Effector memory CD4-positive, alpha-beta T cell (primary cell): Measurements from ENCODE around the gene ERVV-1.
A peak's percentile ranks its signal among the peaks of the same experiment; 100 is the strongest.
"Not testable (repeated sequence)": the region's sequence is repeated elsewhere in the genome, so short reads cannot be mapped to it uniquely, and the experiment has no call there.

Source experiments
- DNase-seq, 3 donors: peaks; one replicate each; pipeline ENCODE4 v3.0.0-alpha.2; 2020
- H3K27ac ChIP-seq: 2 replicates; pipeline ENCODE4 v1.7.0; 2013; ENCODE audit warnings: mild to moderate bottlenecking, low read length, moderate library complexity; ENCODE audit not compliant: insufficient read depth, poor library complexity, severe bottlenecking
- H3K27me3 ChIP-seq: replicated peaks from 2 replicates; pipeline ENCODE4 v1.7.0; 2013; ENCODE audit warnings: mild to moderate bottlenecking, low read length; ENCODE audit not compliant: insufficient read depth, control insufficient read depth, poor library complexity, severe bottlenecking
- H3K36me3 ChIP-seq: 2 replicates; pipeline ENCODE4 v1.7.0; 2013; ENCODE audit warnings: mild to moderate bottlenecking, low read length, moderate library complexity; ENCODE audit not compliant: control insufficient read depth, insufficient read depth
- H3K4me1 ChIP-seq: 2 replicates; pipeline ENCODE4 v1.7.0; 2013; ENCODE audit warnings: low read length, mild to moderate bottlenecking; ENCODE audit not compliant: control insufficient read depth, insufficient read depth, poor library complexity, severe bottlenecking
- H3K4me3 ChIP-seq: 2 replicates; pipeline ENCODE4 v1.7.0; 2013; ENCODE audit warnings: low read length, low read depth, mild to moderate bottlenecking; ENCODE audit not compliant: insufficient read depth, poor library complexity, severe bottlenecking
- H3K9me3 ChIP-seq: 2 replicates; pipeline ENCODE4 v1.7.0; 2013; ENCODE audit warnings: mild to moderate bottlenecking, low read length, moderate library complexity; ENCODE audit not compliant: control insufficient read depth

Gene ERVV-1

GRCh38 chr19:53015159-53015558, 1.4 kb downstream of the ERVV-1 start:
- H3K9me3 ChIP-seq = no peaks in the 10 kb centered on the region
- no peak overlapping the region for H3K4me3 ChIP-seq
- H3K27me3 ChIP-seq = no peaks in the 10 kb centered on the region
- H3K27ac ChIP-seq = no peak overlapping the region
- DNase-seq = no peak
- no peaks in the 10 kb centered on the region for H3K36me3 ChIP-seq
- H3K4me1 ChIP-seq = no peaks in the 10 kb centered on the region

GRCh38 chr19:53015730-53016129, 2.0 kb downstream of the ERVV-1 start:
- Histone ChIP-seq H3K4me1 (no peaks in the 10 kb centered on the region), H3K36me3 (no peaks in the 10 kb centered on the region), H3K27ac (no peak overlapping the region), H3K4me3 (no peak overlapping the region), H3K27me3 (no peaks in the 10 kb centered on the region), H3K9me3 (no peaks in the 10 kb centered on the region)
- no peak for DNase-seq

- no peak for DNase-seq
- Histone ChIP-seq H3K4me3 (no peak overlapping the region), H3K4me1 (no peaks in the 10 kb centered on the region), H3K36me3 (no peaks in the 10 kb centered on the region), H3K9me3 (no peaks in the 10 kb centered on the region), H3K27me3 (no peaks in the 10 kb centered on the region), H3K27ac (no peak overlapping the region)
Observed at GRCh38 chr19:53019684-53020083, 6.0 kb downstream of the ERVV-1 start.

- not testable (repeated sequence) for H3K27me3 ChIP-seq, H3K27ac ChIP-seq, H3K4me1 ChIP-seq, DNase-seq, H3K36me3 ChIP-seq, H3K9me3 ChIP-seq, H3K4me3 ChIP-seq
Observed at GRCh38 chr19:53028306-53028705, 14.6 kb downstream of the ERVV-1 start.

GRCh38 chr19:53034054-53034453, 20.3 kb downstream of the ERVV-1 start:
- H3K27me3 ChIP-seq = no peaks in the 10 kb centered on the region
- H3K4me3 ChIP-seq = no peak overlapping the region
- H3K4me1 ChIP-seq = no peaks in the 10 kb centered on the region
- no peaks in the 10 kb centered on the region for H3K36me3 ChIP-seq
- no peak for DNase-seq
- no peak overlapping the region for H3K27ac ChIP-seq
- peaks cover 5% of the 10 kb centered on the region for H3K9me3 ChIP-seq

- Histone ChIP-seq H3K4me1 (no peaks in the 10 kb centered on the region), H3K27me3 (no peaks in the 10 kb centered on the region), H3K4me3 (no peak overlapping the region), H3K27ac (no peak overlapping the region), H3K9me3 (peaks cover 5% of the 10 kb centered on the region), H3K36me3 (no peaks in the 10 kb centered on the region)
- DNase-seq = no peak
Observed at GRCh38 chr19:53034948-53035675, 21.4 kb downstream of the ERVV-1 start.

- H3K9me3 ChIP-seq = peaks cover 5% of the 10 kb centered on the region
- no peak overlapping the region for H3K27ac ChIP-seq
- no peaks in the 10 kb centered on the region for H3K27me3 ChIP-seq
- H3K36me3 ChIP-seq = no peaks in the 10 kb centered on the region
- no peaks in the 10 kb centered on the region for H3K4me1 ChIP-seq
- no peak for DNase-seq
- peak overlapping the region; percentile 8 for H3K4me3 ChIP-seq
Observed at GRCh38 chr19:53037101-53038097, 23.7 kb downstream of the ERVV-1 start.

- Histone ChIP-seq H3K27me3 (no peaks in the 10 kb centered on the region), H3K4me1 (no peaks in the 10 kb centered on the region), H3K4me3 (no peak overlapping the region), H3K36me3 (no peaks in the 10 kb centered on the region), H3K27ac (no peak overlapping the region), H3K9me3 (peaks cover 9% of the 10 kb centered on the region)
- DNase-seq = no peak
Observed at GRCh38 chr19:53041366-53041765, 27.6 kb downstream of the ERVV-1 start.

- DNase-seq = no peak
- Histone ChIP-seq H3K4me3 (no peak overlapping the region), H3K27ac (no peak overlapping the region), H3K9me3 (peaks cover 9% of the 10 kb centered on the region), H3K27me3 (no peaks in the 10 kb centered on the region), H3K4me1 (no peaks in the 10 kb centered on the region), H3K36me3 (no peaks in the 10 kb centered on the region)
Observed at GRCh38 chr19:53045536-53045935, 31.8 kb downstream of the ERVV-1 start.

GRCh38 chr19:53047379-53047778, 33.7 kb downstream of the ERVV-1 start:
- Histone ChIP-seq H3K27me3 (no peaks in the 10 kb centered on the region), H3K36me3 (no peaks in the 10 kb centered on the region), H3K4me3 (no peak overlapping the region), H3K9me3 (peaks cover 11% of the 10 kb centered on the region), H3K27ac (no peak overlapping the region), H3K4me1 (no peaks in the 10 kb centered on the region)
- no peak for DNase-seq
